Fibroblast of skin of left quadriceps (primary cell): ENCODE results near the gene OCRL.

Experiments
- DNase-seq, 2 experiments: peaks; one replicate each; pipeline ENCODE4 v3.0.0-alpha.2; 2013; ENCODE audit warnings: low read depth in 2 of 2

Gene OCRL

GRCh38 chrX:129540068-129540653, at the start of gene OCRL:
OCRL (plus strand) TSS chrX:129540259; CDS start chrX:129540440, 181 bp downstream.
- no peak for DNase-seq

GRCh38 chrX:129490330-129490729, 49.7 kb upstream of the OCRL start:
- DNase-seq, result no peak

GRCh38 chrX:129493643-129494042, 46.4 kb upstream of the OCRL start:
- no peak for DNase-seq

- DNase-seq, result no peak
These were observed 45.2 kb upstream of the OCRL start for GRCh38 chrX:129494887-129495286.

- DNase-seq, result no peak
These were observed 44.2 kb upstream of the OCRL start for GRCh38 chrX:129495900-129496299.

- peak in 1 of 2 experiments; percentile 15 for DNase-seq
These were observed 43.4 kb upstream of the OCRL start for GRCh38 chrX:129496625-129497024.

- no peak for DNase-seq
These were observed 42.8 kb upstream of the OCRL start for GRCh38 chrX:129497146-129497843.

GRCh38 chrX:129510331-129510730, 29.7 kb upstream of the OCRL start:
- no peak for DNase-seq

- DNase-seq, result no peak
These were observed 28.4 kb upstream of the OCRL start for GRCh38 chrX:129511689-129512088.

GRCh38 chrX:129512409-129512808, 27.6 kb upstream of the OCRL start:
- no peak for DNase-seq

GRCh38 chrX:129516402-129516801, 23.7 kb upstream of the OCRL start:
- DNase-seq, result no peak

- DNase-seq, result no peak
These were observed 19.9 kb upstream of the OCRL start for GRCh38 chrX:129520151-129520550.

- no peak for DNase-seq
These were observed 17.6 kb upstream of the OCRL start for GRCh38 chrX:129522184-129523078.

- DNase-seq, result peak; percentile 32 to 45
These were observed 16.8 kb upstream of the OCRL start, which contains the start of gene SMARCA1 for GRCh38 chrX:129523079-129523911. SMARCA1 (minus strand) TSS chrX:129523490; CDS start chrX:129523370, 120 bp downstream.

- DNase-seq, result no peak
These were observed 15.7 kb upstream of the OCRL start for GRCh38 chrX:129524250-129524850.

- no peak for DNase-seq
These were observed 14.9 kb upstream of the OCRL start for GRCh38 chrX:129525162-129525561.

- no peak for DNase-seq
These were observed 14.2 kb upstream of the OCRL start for GRCh38 chrX:129525896-129526295.

- peak in 1 of 2 experiments; percentile 50 for DNase-seq
These were observed 10.3 kb upstream of the OCRL start for GRCh38 chrX:129529685-129530281.

- DNase-seq, result no peak
These were observed 9.6 kb upstream of the OCRL start for GRCh38 chrX:129530410-129530809.

GRCh38 chrX:129531132-129531531, 8.9 kb upstream of the OCRL start:
- DNase-seq, result no peak
